GM19467 (cell line): Measurements from ENCODE around the gene ENHO.

ENCODE experiments used
- ATAC-seq: cut with Tn5 transposase; IDR thresholded peaks from one replicate; pipeline ENCODE4 v1.9.1; 2021; ENCODE audit warnings: mild to moderate bottlenecking, moderate library complexity; ENCODE audit not compliant: unreplicated experiment

The ENHO gene

GRCh38 chr9:34508463-34508862, 14.3 kb downstream of the ENHO start:
- ATAC-seq: no peak

GRCh38 chr9:34507966-34508365, 14.8 kb downstream of the ENHO start:
- no peak for ATAC-seq

GRCh38 chr9:34507556-34507955, 15.2 kb downstream of the ENHO start:
- ATAC-seq: no peak

- no peak for ATAC-seq
Measured at GRCh38 chr9:34506623-34507022, 16.2 kb downstream of the ENHO start.

GRCh38 chr9:34505370-34506120, 17.2 kb downstream of the ENHO start:
- ATAC-seq: no peak

- ATAC-seq: no peak
Measured at GRCh38 chr9:34503406-34503805, 19.4 kb downstream of the ENHO start.

GRCh38 chr9:34502891-34503290, 19.9 kb downstream of the ENHO start:
- ATAC-seq: no peak

- no peak for ATAC-seq
Measured at GRCh38 chr9:34502471-34502870, 20.3 kb downstream of the ENHO start.

- no peak for ATAC-seq
Measured at GRCh38 chr9:34501889-34502425, 20.8 kb downstream of the ENHO start.

- no peak for ATAC-seq
Measured at GRCh38 chr9:34501372-34501771, 21.4 kb downstream of the ENHO start.

- ATAC-seq: no peak
Measured at GRCh38 chr9:34500623-34501267, 22.0 kb downstream of the ENHO start.

- ATAC-seq: no peak
Measured at GRCh38 chr9:34499076-34499475, 23.7 kb downstream of the ENHO start.

- ATAC-seq: no peak
Measured at GRCh38 chr9:34498553-34498952, 24.2 kb downstream of the ENHO start.

- ATAC-seq: no peak
Measured at GRCh38 chr9:34496149-34496712, 26.6 kb downstream of the ENHO start.

GRCh38 chr9:34493972-34494535, 28.7 kb downstream of the ENHO start:
- ATAC-seq: no peak

GRCh38 chr9:34492051-34492450, 30.7 kb downstream of the ENHO start:
- ATAC-seq: no peak

GRCh38 chr9:34491596-34491995, 31.2 kb downstream of the ENHO start:
- no peak for ATAC-seq

GRCh38 chr9:34490760-34491159, 32.0 kb downstream of the ENHO start:
- ATAC-seq: no peak

GRCh38 chr9:34490360-34490759, 32.4 kb downstream of the ENHO start:
- ATAC-seq: no peak

GRCh38 chr9:34486572-34486971, 36.2 kb downstream of the ENHO start:
- ATAC-seq: no peak

- ATAC-seq: no peak
Measured at GRCh38 chr9:34485822-34486221, 37.0 kb downstream of the ENHO start.

GRCh38 chr9:34484678-34485077, 38.1 kb downstream of the ENHO start:
- no peak for ATAC-seq
